HG02623 (cell line): ENCODE measurements around the gene EPS8L2.

Experiments
- ATAC-seq: cut with Tn5 transposase; IDR thresholded peaks from one replicate; pipeline ENCODE4 v1.9.1; 2021; ENCODE audit warnings: moderate library complexity; ENCODE audit not compliant: unreplicated experiment

The EPS8L2 gene

GRCh38 chr11:703506-703905 is 2.5 kb upstream of the EPS8L2 start:
- ATAC-seq: no peak

GRCh38 chr11:704228-704674 is 1.8 kb upstream of the EPS8L2 start:
- ATAC-seq: no peak

- ATAC-seq: no peak
Observed at GRCh38 chr11:704781-705645, 1.0 kb upstream of the EPS8L2 start.

DNA sequence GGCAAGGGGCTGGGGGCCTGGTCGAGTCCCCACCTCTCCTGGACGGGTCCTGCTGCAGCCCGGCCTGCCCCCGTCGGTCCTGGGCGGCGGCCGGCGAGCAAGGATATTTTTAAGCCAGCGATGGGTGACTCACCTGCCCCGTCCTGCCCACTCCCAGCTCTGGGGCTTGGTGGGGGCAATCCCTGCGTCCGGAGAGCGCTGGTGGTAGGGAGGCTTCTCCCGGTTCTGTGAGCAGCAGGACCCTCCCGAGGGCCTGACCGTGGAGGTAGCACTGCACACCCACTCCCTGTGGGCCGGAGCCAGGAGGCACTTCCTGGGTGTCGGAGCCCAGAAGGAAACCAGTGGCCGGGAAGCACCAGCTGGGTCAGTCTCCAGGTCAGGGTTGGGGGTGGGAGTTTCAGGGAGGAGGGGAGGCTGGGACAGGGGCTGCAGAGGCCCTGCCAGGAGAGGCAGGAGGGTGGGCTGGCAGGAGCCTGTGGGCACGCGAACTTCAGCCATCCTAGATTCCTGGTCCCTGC is 467 bp downstream of the EPS8L2 start:
- no peak for ATAC-seq

GRCh38 chr11:706957-707816 is 1.2 kb downstream of the EPS8L2 start:
- no peak for ATAC-seq

GRCh38 chr11:707817-708420 is 1.9 kb downstream of the EPS8L2 start:
- no peak for ATAC-seq

- no peak for ATAC-seq
Observed at GRCh38 chr11:708511-708910, 2.5 kb downstream of the EPS8L2 start.

DNA sequence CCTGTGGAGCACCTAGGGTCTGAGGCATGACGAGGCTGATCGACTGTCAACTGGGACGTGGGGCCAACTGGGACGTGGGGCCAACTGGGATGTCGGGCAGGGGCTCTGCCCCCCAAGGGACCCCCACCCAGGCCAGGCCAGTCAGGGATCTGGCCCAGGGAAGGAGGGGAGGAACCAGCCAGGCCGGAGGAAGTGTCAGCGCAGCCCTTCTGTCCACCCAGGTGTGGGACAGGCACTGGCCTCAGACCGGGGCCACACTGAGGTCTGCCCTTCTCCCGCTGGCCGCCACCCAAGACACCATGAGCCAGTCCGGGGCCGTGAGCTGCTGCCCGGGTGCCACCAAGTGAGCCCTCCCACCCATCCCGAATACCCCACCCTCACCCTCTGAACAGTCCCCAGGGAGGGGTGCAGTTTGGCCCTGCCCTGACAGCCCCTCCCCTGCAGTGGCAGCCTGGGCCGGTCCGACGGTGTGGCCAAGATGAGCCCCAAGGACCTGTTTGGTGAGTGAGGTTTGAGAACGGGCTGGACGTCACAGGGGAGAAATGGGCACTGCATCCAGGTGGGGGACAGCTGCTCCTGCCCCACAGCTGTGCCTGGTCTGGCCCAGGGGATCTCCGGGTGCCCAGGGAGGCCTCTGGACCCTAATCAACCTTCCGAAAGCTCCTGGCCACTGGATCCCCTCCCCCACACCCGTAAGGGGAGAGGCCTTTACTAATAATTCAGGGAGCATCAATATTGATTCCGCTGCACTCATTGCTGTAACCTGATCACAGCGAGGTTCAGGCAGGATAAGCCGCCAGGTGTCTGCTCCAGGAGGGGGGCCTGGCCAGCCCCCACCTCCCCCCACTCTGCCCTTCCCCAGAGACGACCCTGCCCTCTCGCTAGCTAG is 3.3 kb downstream of the EPS8L2 start:
- no peak for ATAC-seq

- ATAC-seq: no peak
Observed at GRCh38 chr11:714436-714835, 8.4 kb downstream of the EPS8L2 start.

GRCh38 chr11:719214-720016 is 13.4 kb downstream of the EPS8L2 start:
- ATAC-seq: no peak

DNA sequence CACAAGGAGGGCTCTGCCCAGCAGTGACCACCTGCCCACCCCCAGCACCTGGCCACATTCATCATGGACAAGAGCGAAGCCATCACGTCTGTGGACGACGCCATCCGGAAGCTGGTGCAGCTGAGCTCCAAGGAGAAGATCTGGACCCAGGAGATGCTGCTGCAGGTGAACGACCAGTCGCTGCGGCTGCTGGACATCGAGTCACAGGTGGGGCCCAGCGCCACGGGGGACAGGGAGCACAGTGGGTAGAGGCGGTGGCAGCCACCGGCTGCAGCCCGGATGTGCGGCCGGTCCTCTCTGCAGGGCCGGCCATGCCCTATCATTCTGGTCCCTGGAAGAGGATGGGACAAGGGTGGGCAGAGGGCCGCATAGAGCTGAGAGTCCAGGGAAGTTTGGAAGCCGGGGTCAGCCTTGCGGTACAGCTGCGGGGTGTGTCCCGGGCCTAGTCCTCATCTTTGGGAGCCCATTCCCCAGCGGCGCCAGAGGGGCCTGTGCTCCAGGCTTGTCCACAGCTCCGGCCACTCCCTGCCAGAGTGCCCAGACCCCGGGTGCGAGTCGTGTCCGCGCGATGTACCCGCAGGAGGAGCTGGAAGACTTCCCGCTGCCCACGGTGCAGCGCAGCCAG is 14.1 kb downstream of the EPS8L2 start:
- no peak for ATAC-seq

DNA sequence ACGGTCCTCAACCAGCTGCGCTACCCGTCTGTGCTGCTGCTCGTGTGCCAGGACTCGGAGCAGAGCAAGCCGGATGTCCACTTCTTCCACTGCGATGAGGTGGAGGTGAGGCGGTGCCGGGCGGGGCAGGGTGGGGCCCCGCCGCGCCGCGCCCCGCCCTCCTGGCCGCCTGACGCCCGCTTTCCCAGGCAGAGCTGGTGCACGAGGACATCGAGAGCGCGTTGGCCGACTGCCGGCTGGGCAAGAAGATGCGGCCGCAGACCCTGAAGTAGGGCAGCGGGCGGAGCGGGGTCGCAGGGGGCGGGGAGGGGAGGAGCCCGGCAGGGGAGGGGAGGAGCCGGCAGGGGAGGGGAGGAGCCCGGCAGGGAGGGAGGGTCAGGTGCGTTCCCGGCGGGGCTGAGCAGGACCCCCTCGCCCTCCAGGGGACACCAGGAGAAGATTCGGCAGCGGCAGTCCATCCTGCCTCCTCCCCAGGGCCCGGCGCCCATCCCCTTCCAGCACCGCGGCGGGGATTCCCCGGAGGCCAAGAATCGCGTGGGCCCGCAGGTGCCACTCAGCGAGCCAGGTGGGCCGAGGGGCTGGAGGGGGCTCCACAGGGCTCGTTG is 14.7 kb downstream of the EPS8L2 start:
- no peak for ATAC-seq

DNA sequence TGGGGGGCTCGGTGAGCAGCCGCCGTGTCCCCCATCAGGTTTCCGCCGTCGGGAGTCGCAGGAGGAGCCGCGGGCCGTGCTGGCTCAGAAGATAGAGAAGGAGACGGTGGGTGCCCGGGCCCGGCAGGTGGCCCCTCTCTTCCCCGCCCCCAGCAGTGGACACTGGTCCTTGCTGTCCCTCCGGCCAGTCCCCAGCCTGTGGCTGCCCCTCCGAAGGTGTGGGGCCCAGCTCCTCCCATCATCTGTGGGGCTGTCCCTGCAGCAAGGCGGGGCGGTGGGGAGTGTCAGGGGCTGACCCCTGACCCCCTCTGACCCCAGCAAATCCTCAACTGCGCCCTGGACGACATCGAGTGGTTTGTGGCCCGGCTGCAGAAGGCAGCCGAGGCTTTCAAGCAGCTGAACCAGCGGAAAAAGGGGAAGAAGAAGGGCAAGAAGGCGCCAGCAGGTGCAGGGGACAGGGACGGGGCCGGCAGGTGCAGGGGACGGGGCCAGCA is 15.3 kb downstream of the EPS8L2 start:
- ATAC-seq: no peak

GRCh38 chr11:721741-722345 is 15.8 kb downstream of the EPS8L2 start:
- ATAC-seq: no peak

- ATAC-seq: no peak
Observed at GRCh38 chr11:722346-722811, 16.3 kb downstream of the EPS8L2 start.

DNA sequence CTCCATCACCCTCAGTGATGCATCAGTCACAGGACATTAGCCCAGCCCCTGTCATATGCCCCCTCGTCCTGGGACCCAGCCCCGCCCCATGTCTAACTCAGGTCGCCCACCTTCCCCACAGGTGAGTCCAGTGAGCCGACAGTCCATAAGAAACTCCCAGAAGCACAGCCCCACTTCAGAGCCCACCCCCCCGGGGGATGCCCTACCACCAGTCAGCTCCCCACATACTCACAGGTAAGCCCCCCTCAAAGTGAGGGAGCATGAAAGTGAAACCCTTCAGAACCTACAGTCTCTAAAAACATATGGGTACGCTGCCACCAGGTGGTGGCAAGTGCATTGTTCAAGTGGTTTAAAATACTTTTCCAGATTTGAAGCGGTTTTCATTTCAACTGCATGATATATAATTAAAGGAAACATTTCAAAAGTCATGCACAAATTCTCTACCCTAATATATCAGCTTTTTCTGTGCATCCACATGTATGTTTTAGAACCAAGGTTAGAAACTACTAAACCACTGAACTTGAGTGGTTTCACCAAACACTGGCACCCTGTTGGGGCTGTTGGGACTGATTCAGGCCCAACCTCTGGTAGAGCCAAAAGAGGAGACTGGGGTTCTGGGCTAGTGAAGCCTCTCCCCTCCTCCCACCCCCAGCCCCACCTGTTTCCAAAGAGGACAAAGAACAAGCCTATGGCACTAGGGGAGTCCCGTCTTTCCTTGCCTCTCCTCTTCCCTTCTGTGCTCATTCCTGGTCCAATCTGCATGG is 17.3 kb downstream of the EPS8L2 start:
- no peak for ATAC-seq
